IPS-18c (cell line): ENCODE results near the gene SOX8.
A peak's percentile ranks its signal among the peaks of the same experiment; 100 is the strongest.

Experiments
- H3K4me3 ChIP-seq: 2 replicates; pipeline ENCODE4 v1.7.0; 2013; ENCODE audit warnings: low read depth, mild to moderate bottlenecking, low read length, moderate library complexity; ENCODE audit not compliant: insufficient read depth
- H3K9me3 ChIP-seq: one replicate; pipeline ENCODE4 v1.6.1; 2013; ENCODE audit warnings: mild to moderate bottlenecking, low read length, moderate library complexity; ENCODE audit not compliant: control insufficient read depth, insufficient read depth

Gene SOX8

GRCh38 chr16:968620-969019, 12.9 kb upstream of the SOX8 start:
- H3K4me3 ChIP-seq = no peak overlapping the region
- H3K9me3 ChIP-seq = peaks cover 4% of the 10 kb centered on the region

GRCh38 chr16:969508-970385, 11.8 kb upstream of the SOX8 start:
- Histone ChIP-seq H3K9me3 (peaks cover 3% of the 10 kb centered on the region), H3K4me3 (peak overlapping the region; percentile 67)

GRCh38 chr16:970386-970765, 11.2 kb upstream of the SOX8 start:
- Histone ChIP-seq H3K4me3 (peak overlapping the region; percentile 67), H3K9me3 (peaks cover 2% of the 10 kb centered on the region)

GRCh38 chr16:970766-971581, 10.6 kb upstream of the SOX8 start, which contains the start of gene LMF1:
LMF1 (minus strand) TSS chr16:970984; CDS start chr16:970980, 4 bp downstream.
- H3K4me3 ChIP-seq = peak within 1 kb of the TSS; percentile 67
- peaks cover 2% of the 10 kb centered on the region for H3K9me3 ChIP-seq

- Histone ChIP-seq H3K9me3 (peaks cover 2% of the 10 kb centered on the region), H3K4me3 (peak overlapping the region; percentile 46; the same call in 1 of the 2 replicates)
Observed at GRCh38 chr16:971582-971905, 10.0 kb upstream of the SOX8 start.

- Histone ChIP-seq H3K4me3 (no peak overlapping the region), H3K9me3 (peaks cover 2% of the 10 kb centered on the region)
Observed at GRCh38 chr16:971981-972315, 9.6 kb upstream of the SOX8 start.

GRCh38 chr16:972316-973002, 9.1 kb upstream of the SOX8 start:
- H3K9me3 ChIP-seq = peaks cover 2% of the 10 kb centered on the region
- H3K4me3 ChIP-seq = no peak overlapping the region

GRCh38 chr16:973366-973765, 8.2 kb upstream of the SOX8 start:
- peaks cover 2% of the 10 kb centered on the region for H3K9me3 ChIP-seq
- no peak overlapping the region for H3K4me3 ChIP-seq

GRCh38 chr16:974001-974601, 7.5 kb upstream of the SOX8 start:
- H3K9me3 ChIP-seq = peaks cover 2% of the 10 kb centered on the region
- H3K4me3 ChIP-seq = no peak overlapping the region

- H3K4me3 ChIP-seq = no peak overlapping the region
Observed at GRCh38 chr16:974611-975261, 6.8 kb upstream of the SOX8 start.

GRCh38 chr16:975291-975690, 6.3 kb upstream of the SOX8 start:
- H3K9me3 ChIP-seq = peaks cover 4% of the 10 kb centered on the region
- H3K4me3 ChIP-seq = no peak overlapping the region

More at GRCh38 chr16:974611-975261, 6.8 kb upstream of the SOX8 start:
- H3K9me3 ChIP-seq = peaks cover 3% of the 10 kb centered on the region

GRCh38 chr16:976389-976931, 5.1 kb upstream of the SOX8 start:
- Histone ChIP-seq H3K9me3 (peaks cover 2% of the 10 kb centered on the region), H3K4me3 (no peak overlapping the region)

- Histone ChIP-seq H3K4me3 (no peak overlapping the region), H3K9me3 (peaks cover 2% of the 10 kb centered on the region)
Observed at GRCh38 chr16:977081-977701, 4.4 kb upstream of the SOX8 start.

- no peak overlapping the region for H3K4me3 ChIP-seq
- H3K9me3 ChIP-seq = peaks cover 2% of the 10 kb centered on the region
Observed at GRCh38 chr16:977896-978295, 3.7 kb upstream of the SOX8 start.

GRCh38 chr16:978403-978802, 3.2 kb upstream of the SOX8 start:
- Histone ChIP-seq H3K4me3 (no peak overlapping the region), H3K9me3 (peaks cover 2% of the 10 kb centered on the region)

- Histone ChIP-seq H3K4me3 (no peak overlapping the region), H3K9me3 (peaks cover 2% of the 10 kb centered on the region)
Observed at GRCh38 chr16:979147-979546, 2.4 kb upstream of the SOX8 start.
